HFF-Myc (cell line): Measurements from ENCODE around the gene CLPSL2.

Source experiments
- DNase-seq: peaks from one replicate; pipeline ENCODE4 v3.0.0-alpha.2; 2011; ENCODE audit warnings: low read depth; ENCODE audit errors: extremely low read depth
- H3K4me3 ChIP-seq: replicated peaks from 2 replicates; pipeline ENCODE4 v1.5.1; 2011; ENCODE audit warnings: low read depth, mild to moderate bottlenecking, control low read depth, low read length
- CTCF ChIP-seq: IDR thresholded peaks from 2 replicates; pipeline ENCODE4 v1.5.1; 2012; ENCODE audit warnings: mild to moderate bottlenecking, low read depth, low read length, control low read depth; ENCODE audit errors: missing control alignments

CLPSL2 gene

GRCh38 chr6:35795453-35796071 is 19.2 kb downstream of the CLPSL2 start:
- no peak overlapping the region for H3K4me3 ChIP-seq
- DNase-seq, result no peak
- TF ChIP-seq CTCF, result no peak

- no peak for TF ChIP-seq CTCF
- H3K4me3 ChIP-seq, result no peak overlapping the region
- no peak for DNase-seq
These were observed 19.8 kb downstream of the CLPSL2 start for GRCh38 chr6:35796236-35796635.

- no peak overlapping the region for H3K4me3 ChIP-seq
- no peak for TF ChIP-seq CTCF
- DNase-seq, result no peak
These were observed 21.6 kb downstream of the CLPSL2 start for GRCh38 chr6:35797837-35798526.

GRCh38 chr6:35798706-35799105 is 22.3 kb downstream of the CLPSL2 start:
- no peak for DNase-seq
- TF ChIP-seq CTCF, result no peak
- no peak overlapping the region for H3K4me3 ChIP-seq

- TF ChIP-seq CTCF, result no peak
- no peak overlapping the region for H3K4me3 ChIP-seq
- DNase-seq, result no peak
These were observed 24.8 kb downstream of the CLPSL2 start for GRCh38 chr6:35801148-35801547.

- TF ChIP-seq CTCF, result no peak
- no peak for DNase-seq
- H3K4me3 ChIP-seq, result no peak within 1 kb of the TSS
These were observed 28.8 kb downstream of the CLPSL2 start, which contains the start of gene LHFPL5 for GRCh38 chr6:35804996-35805736. LHFPL5 (plus strand) TSS chr6:35805352; CDS start chr6:35805671, 319 bp downstream.
